SK-N-SH (cell line): ENCODE measurements around the gene C1QL4. TPM values are rescaled to one million over a fixed set of nuclear protein-coding genes. Genes with fewer than 3 reads are reported as not detected.
"Not testable (repeated sequence)": the region's sequence is repeated elsewhere in the genome, so short reads cannot be mapped to it uniquely, and the experiment has no call there.

ENCODE experiments used
- CTCF ChIA-PET: fragments of 300-600, 350-600 bp; formaldehyde crosslinking; extraction: SDS; loops from one replicate; lab custom pipeline; 2021; lab: Yijun Ruan, JAX
- POLR2A ChIA-PET: fragments of 350-600 bp; sonication (Branson Sonifier 250); formaldehyde crosslinking; extraction: SDS; loops from one replicate; lab custom pipeline; 2020; ENCODE audit warnings: antibody characterized with exemption, inconsistent platforms; lab: Yijun Ruan, JAX
- DNase-seq: peaks from one replicate; pipeline ENCODE4 v3.0.0; 2012
- H2AFZ ChIP-seq: fragments of 200-600 bp; sonication (generic); 2 replicates; pipeline ENCODE4 v1.8.1; 2016; ENCODE audit warnings: antibody characterized with exemption, mild to moderate bottlenecking, low read depth
- H3F3A ChIP-seq: fragments of 200-600 bp; sonication (generic); replicated peaks from 2 replicates; pipeline ENCODE3; 2016; ENCODE audit warnings: antibody characterized with exemption, mild to moderate bottlenecking; ENCODE audit not compliant: insufficient read depth
- H3K27ac ChIP-seq, 2 experiments: fragments of 200-500 bp in 1 of 2; fragments of 200-600 bp in 1 of 2; sonication (Bioruptor generic) in 1 of 2; sonication (generic), shearing (Covaris generic) in 1 of 2; 2 replicates each; pipeline versions ENCODE4 v1.5.1 to v1.6.1; 2014 to 2016; ENCODE audit warnings: low read depth in 2 of 2, inconsistent platforms in 1 of 2, low read length in 1 of 2, mild to moderate bottlenecking in 1 of 2, mixed read lengths in 1 of 2
- H3K27me3 ChIP-seq: fragments of 200-600 bp; sonication (generic), shearing (Covaris generic); 2 replicates; pipeline ENCODE4 v1.6.1; 2016; ENCODE audit warnings: mixed run types; ENCODE audit not compliant: insufficient read depth
- H3K36me3 ChIP-seq, 2 experiments: fragments of 200-500 bp in 1 of 2; fragments of 200-600 bp in 1 of 2; sonication (Bioruptor generic) in 1 of 2; sonication (generic) in 1 of 2; replicated peaks in 1 of 2; 2 replicates each; pipeline versions ENCODE3 to v1.5.1; 2014 to 2016; ENCODE audit warnings: low read length in 1 of 2, mild to moderate bottlenecking in 1 of 2; ENCODE audit not compliant: insufficient read depth in 2 of 2, control insufficient read depth in 1 of 2
- H3K4me1 ChIP-seq, 2 experiments: fragments of 200-500 bp in 1 of 2; fragments of 200-600 bp in 1 of 2; sonication (Bioruptor generic) in 1 of 2; sonication (generic), shearing (Covaris generic) in 1 of 2; 2 replicates each; pipeline versions ENCODE4 v1.5.1 to v1.6.1; 2014 to 2016; ENCODE audit warnings: low read depth in 1 of 2, low read length in 1 of 2, mixed run types in 1 of 2; ENCODE audit not compliant: insufficient read depth in 2 of 2, control insufficient read depth in 1 of 2
- H3K4me2 ChIP-seq: fragments of 200-600 bp; sonication (generic), shearing (Covaris generic); 2 replicates; pipeline ENCODE4 v1.6.1; 2017; ENCODE audit warnings: mixed run types
- H3K4me3 ChIP-seq, 2 experiments: fragments of 200-500 bp in 1 of 2; fragments of 200-600 bp in 1 of 2; sonication (Bioruptor generic) in 1 of 2; sonication (generic), shearing (Covaris generic) in 1 of 2; 2 replicates each; pipeline versions ENCODE4 v1.5.1 to v1.8.1; 2014 to 2016; ENCODE audit warnings: low read depth in 2 of 2, inconsistent platforms in 1 of 2, low read length in 1 of 2, mild to moderate bottlenecking in 1 of 2, mixed read lengths in 1 of 2, moderate library complexity in 1 of 2
- H3K79me2 ChIP-seq: fragments of 200-600 bp; sonication (generic); 2 replicates; pipeline ENCODE4 v1.8.1; 2017; ENCODE audit warnings: mild to moderate bottlenecking; ENCODE audit not compliant: insufficient read depth
- H3K9ac ChIP-seq: fragments of 200-600 bp; sonication (generic); 2 replicates; pipeline ENCODE4 v1.6.1; 2017; ENCODE audit warnings: mixed run types
- H3K9me2 ChIP-seq: fragments of 200-600 bp; sonication (generic); 2 replicates; pipeline ENCODE4 v1.6.1; 2017; ENCODE audit warnings: mixed run types
- H3K9me3 ChIP-seq: fragments of 200-600 bp; sonication (generic); 2 replicates; pipeline ENCODE4 v1.6.1; 2017; ENCODE audit warnings: mixed run types, mild to moderate bottlenecking, moderate library complexity
- H4K20me1 ChIP-seq: fragments of 200-600 bp; sonication (generic); 2 replicates; pipeline ENCODE4 v1.6.1; 2017; ENCODE audit warnings: mild to moderate bottlenecking, mixed run types; ENCODE audit not compliant: insufficient read depth
- CTCF ChIP-seq: fragments of 200-600 bp; sonication (generic); IDR thresholded peaks from 2 replicates; pipeline ENCODE4 v1.6.1; 2017; ENCODE audit warnings: antibody characterized with exemption, mild to moderate bottlenecking, moderate library complexity
- ELF1 ChIP-seq: IDR thresholded peaks from 2 replicates; pipeline ENCODE4 v1.4.0; 2012
- EP300 ChIP-seq, 2 experiments: IDR thresholded peaks; 2 replicates each; pipeline versions ENCODE4 v1.4.0 to v1.6.1; 2012; ENCODE audit warnings: borderline replicate concordance in 1 of 2, low read depth in 1 of 2, low read length in 1 of 2
- GATA2 ChIP-seq: sonication (generic); formaldehyde crosslinking; IDR thresholded peaks from 2 replicates; pipeline ENCODE4 v1.5.0; 2020; ENCODE audit warnings: mild to moderate bottlenecking, missing genetic modification reagents
- MXI1 ChIP-seq: IDR thresholded peaks from 2 replicates; pipeline ENCODE4 v1.6.1; 2012; ENCODE audit warnings: mild to moderate bottlenecking, low read depth, low read length, improper control_type of control experiment
- NFIC ChIP-seq: IDR thresholded peaks from 2 replicates; pipeline ENCODE4 v1.4.0; 2012; ENCODE audit warnings: borderline replicate concordance
- NRF1 ChIP-seq: IDR thresholded peaks from 2 replicates; pipeline ENCODE4 v1.6.1; 2012; ENCODE audit warnings: low read depth, mild to moderate bottlenecking, low read length
- POLR2AphosphoS5 ChIP-seq: IDR thresholded peaks from 2 replicates; pipeline ENCODE4 v1.6.1; 2012; ENCODE audit warnings: low read depth, low read length
- RAD21 ChIP-seq: IDR thresholded peaks from 2 replicates; pipeline ENCODE4 v1.6.1; 2012; ENCODE audit warnings: mild to moderate bottlenecking, low read length
- SIN3A ChIP-seq: IDR thresholded peaks from 2 replicates; pipeline ENCODE4 v1.6.1; 2012; ENCODE audit warnings: low read depth, mild to moderate bottlenecking, low read length, moderate library complexity, borderline replicate concordance
- YY1 ChIP-seq: IDR thresholded peaks from 2 replicates; pipeline ENCODE4 v1.4.0; 2012; ENCODE audit warnings: low read depth, mild to moderate bottlenecking
- WGBS: methylation state at CpG from one replicate; pipeline ENCODE4 v1.1.6; 2017; ENCODE audit warnings: low lambda C conversion rate; 5-methylcytosine and 5-hydroxymethylcytosine counted together
- polyA plus RNA-seq, 3 experiments: library from polyadenylated mRNA; depleted of rRNA; stranded (reverse); fragments of >200 nt; gene quantifications; 2 replicates each; pipeline ENCODE4 v1.2.3, GENCODE V29; 2012
- TF ChIP-seq, protein P1 (sequence below): fragments of 150-350 bp; IDR thresholded peaks from 2 replicates; pipeline ENCODE4 v1.6.1; 2016; ENCODE audit warnings: mild to moderate bottlenecking, low read depth, low read length
- TF ChIP-seq, protein P2 (sequence below): IDR thresholded peaks from 2 replicates; pipeline ENCODE4 v1.4.0; 2012; ENCODE audit warnings: low read depth, borderline replicate concordance

The C1QL4 gene
- polyA plus RNA-seq, 1 of the 3 experiments (the other 2 are of a cell fraction): 14.6 TPM

- H3K9ac ChIP-seq, H3K4me3 ChIP-seq, H3K36me3 ChIP-seq, H3K27me3 ChIP-seq, H3F3A ChIP-seq, H3K9me2 ChIP-seq, H3K4me2 ChIP-seq, POLR2A ChIA-PET, DNase-seq, H4K20me1 ChIP-seq, H2AFZ ChIP-seq, H3K27ac ChIP-seq, H3K9me3 ChIP-seq: not testable (repeated sequence)
- Histone ChIP-seq H3K79me2 (peaks cover 19% of the 10 kb centered on the region), H3K4me1 (peaks cover 0 to 14% of the 10 kb centered on the region in 2 experiments; a peak in 1 of 4 replicates)
- CTCF ChIA-PET: interaction anchor here (0.8 to 1.7 kb wide), 4 partner anchors 16 to 31 kb away, joined by 3 to 5 read pairs (median 4); no protein-coding TSS in a partner anchor
- WGBS: 90% methylated on average over 9 of the region's 9 CpGs
These were observed 16.4 kb downstream of the C1QL4 start for GRCh38 chr12:49320411-49321103.

DNA sequence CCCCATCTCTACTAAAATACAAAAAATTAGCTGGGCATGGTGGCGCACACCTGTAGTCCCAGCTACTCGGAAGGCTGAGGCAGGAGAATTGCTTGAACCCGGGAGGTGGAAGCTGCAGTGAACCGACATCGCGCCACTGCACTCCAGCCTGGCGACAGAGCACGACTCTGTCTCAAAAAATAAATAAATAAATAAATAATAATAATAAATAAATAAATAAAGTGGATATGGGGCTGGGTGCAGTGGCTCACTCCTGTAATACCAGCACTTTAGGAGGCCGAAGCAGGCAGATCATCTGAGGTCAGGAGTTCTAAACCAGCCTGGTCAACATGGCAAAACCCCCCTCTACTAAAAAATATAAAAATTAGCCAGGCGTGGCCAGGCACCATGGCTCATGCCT, 19.9 kb downstream of the C1QL4 start:
- H3K79me2 ChIP-seq, H4K20me1 ChIP-seq, H3K27me3 ChIP-seq, H3K4me1 ChIP-seq, H3K4me3 ChIP-seq, DNase-seq, H3K9ac ChIP-seq, H2AFZ ChIP-seq, POLR2A ChIA-PET, H3K27ac ChIP-seq, H3K4me2 ChIP-seq, H3K36me3 ChIP-seq, H3F3A ChIP-seq, H3K9me3 ChIP-seq, H3K9me2 ChIP-seq: not testable (repeated sequence)
- WGBS: 95% methylated on average over 10 of the region's 10 CpGs
- CTCF ChIA-PET: interaction anchor here (0.9 to 1.3 kb wide), 3 partner anchors 14 to 28 kb away, joined by 3 to 5 read pairs (median 4); no protein-coding TSS in a partner anchor

DNA sequence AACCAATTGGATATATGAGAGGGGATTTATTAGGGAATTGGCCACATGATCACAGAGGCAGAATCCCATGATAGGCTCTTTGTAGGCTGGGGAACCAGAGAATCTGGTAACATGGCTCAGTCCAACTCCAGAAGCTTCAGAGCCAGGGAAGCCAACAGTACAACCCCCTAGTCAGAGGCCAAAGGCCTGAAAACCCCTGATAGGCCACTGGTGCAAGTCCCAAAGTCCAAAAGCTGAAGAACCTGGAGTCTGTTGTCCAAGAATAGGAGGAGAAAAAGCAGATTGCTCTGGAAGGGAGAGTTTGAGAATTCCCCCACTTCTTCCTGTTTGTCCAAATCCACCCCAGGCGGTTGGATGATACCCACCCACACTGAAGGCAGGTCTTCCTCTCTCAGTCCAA, 22.2 kb downstream of the C1QL4 start:
- Histone ChIP-seq H3K27me3 (no peaks in the 10 kb centered on the region), H3K4me2 (no peak overlapping the region), H3K9ac (no peak overlapping the region), H3K27ac (no peak overlapping the region), H3K4me1 (no peaks in the 10 kb centered on the region), H3K9me3 (no peaks in the 10 kb centered on the region), H4K20me1 (no peaks in the 10 kb centered on the region), H3K79me2 (no peaks in the 10 kb centered on the region), H3K9me2 (no peaks in the 10 kb centered on the region), H2AFZ (no peak overlapping the region), H3F3A (no peaks in the 10 kb centered on the region), H3K36me3 (no peaks in the 10 kb centered on the region), H3K4me3 (no peak overlapping the region)
- 83% methylated on average over 1 of the region's 1 CpG for WGBS
- TF ChIP-seq EP300 (IDR thresholded peaks at IDR 0.05; ENCODE audit: borderline replicate concordance in 1 of 2, low read depth in 1 of 2, low read length in 1 of 2) (no peak), POLR2AphosphoS5 (no peak), RAD21 (no peak), NFIC (no peak), NRF1 (no peak), YY1 (no peak), SIN3A (no peak), GATA2 (CRISPR knock-in tag) (no peak), ELF1 (no peak), MXI1 (no peak), CTCF (no peak)
- TF ChIP-seq, protein P1, sequence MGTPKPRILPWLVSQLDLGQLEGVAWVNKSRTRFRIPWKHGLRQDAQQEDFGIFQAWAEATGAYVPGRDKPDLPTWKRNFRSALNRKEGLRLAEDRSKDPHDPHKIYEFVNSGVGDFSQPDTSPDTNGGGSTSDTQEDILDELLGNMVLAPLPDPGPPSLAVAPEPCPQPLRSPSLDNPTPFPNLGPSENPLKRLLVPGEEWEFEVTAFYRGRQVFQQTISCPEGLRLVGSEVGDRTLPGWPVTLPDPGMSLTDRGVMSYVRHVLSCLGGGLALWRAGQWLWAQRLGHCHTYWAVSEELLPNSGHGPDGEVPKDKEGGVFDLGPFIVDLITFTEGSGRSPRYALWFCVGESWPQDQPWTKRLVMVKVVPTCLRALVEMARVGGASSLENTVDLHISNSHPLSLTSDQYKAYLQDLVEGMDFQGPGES: no peak
- TF ChIP-seq, protein P2, sequence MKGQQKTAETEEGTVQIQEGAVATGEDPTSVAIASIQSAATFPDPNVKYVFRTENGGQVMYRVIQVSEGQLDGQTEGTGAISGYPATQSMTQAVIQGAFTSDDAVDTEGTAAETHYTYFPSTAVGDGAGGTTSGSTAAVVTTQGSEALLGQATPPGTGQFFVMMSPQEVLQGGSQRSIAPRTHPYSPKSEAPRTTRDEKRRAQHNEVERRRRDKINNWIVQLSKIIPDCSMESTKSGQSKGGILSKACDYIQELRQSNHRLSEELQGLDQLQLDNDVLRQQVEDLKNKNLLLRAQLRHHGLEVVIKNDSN: no peak
- CTCF ChIA-PET: interaction anchor here (0.7 to 2.2 kb wide), 2 partner anchors 23 to 27 kb away, joined by 3 to 8 read pairs; no protein-coding TSS in a partner anchor
- no peak for DNase-seq
- POLR2A ChIA-PET: no interaction called here

GRCh38 chr12:49310451-49311000, 26.5 kb downstream of the C1QL4 start:
- H3K9me2 ChIP-seq, POLR2A ChIA-PET, H3K4me2 ChIP-seq, DNase-seq, H3K9me3 ChIP-seq, H3K4me3 ChIP-seq, H3K4me1 ChIP-seq, H2AFZ ChIP-seq, H4K20me1 ChIP-seq, H3K79me2 ChIP-seq, H3F3A ChIP-seq, CTCF ChIA-PET, H3K27ac ChIP-seq, H3K27me3 ChIP-seq, H3K36me3 ChIP-seq, H3K9ac ChIP-seq: not testable (repeated sequence)
- WGBS: 44% methylated on average over 3 of the region's 3 CpGs
